Measurements from ENCODE around the gene RFXAP.

Gene RFXAP

GRCh38 chr13:36841391-36841790 lies 22.4 kb downstream of the RFXAP start:
- Histone ChIP-seq H3K4me3 (ENCODE audit: low read depth in 1 of 2, low read length in 2 of 2) (no peak overlapping the region), H3K27me3 (ENCODE audit: low read depth, low read length) (no peaks in the 10 kb centered on the region), H3K36me3 (ENCODE audit: control insufficient read depth in 1 of 2, insufficient read depth in 2 of 2, low read length in 2 of 2) (no peaks in the 10 kb centered on the region), H3K9me3 (ENCODE audit: control insufficient read depth in 1 of 2, low read length in 2 of 2) (no peaks in the 10 kb centered on the region), H3K4me1 (ENCODE audit: control insufficient read depth in 1 of 2, insufficient read depth in 2 of 2, low read length in 2 of 2) (no peaks in the 10 kb centered on the region), H3K27ac (ENCODE audit: low read length) (no peak overlapping the region)

GRCh38 chr13:36847606-36848005 lies 28.6 kb downstream of the RFXAP start:
- H3K4me1 ChIP-seq (ENCODE audit: control insufficient read depth in 1 of 2, insufficient read depth in 2 of 2, low read length in 2 of 2), result no peaks in the 10 kb centered on the region
- H3K27me3 ChIP-seq (ENCODE audit: low read depth, low read length), result no peaks in the 10 kb centered on the region
- no peak overlapping the region for H3K27ac ChIP-seq (ENCODE audit: low read length)
- no peaks in the 10 kb centered on the region for H3K36me3 ChIP-seq (ENCODE audit: control insufficient read depth in 1 of 2, insufficient read depth in 2 of 2, low read length in 2 of 2)
- no peaks in the 10 kb centered on the region for H3K9me3 ChIP-seq (ENCODE audit: control insufficient read depth in 1 of 2, low read length in 2 of 2)
- no peak overlapping the region for H3K4me3 ChIP-seq (ENCODE audit: low read depth in 1 of 2, low read length in 2 of 2)

GRCh38 chr13:36848199-36848982 lies 29.4 kb downstream of the RFXAP start:
- no peak overlapping the region for H3K4me3 ChIP-seq (ENCODE audit: low read depth in 1 of 2, low read length in 2 of 2)
- no peaks in the 10 kb centered on the region for H3K36me3 ChIP-seq (ENCODE audit: control insufficient read depth in 1 of 2, insufficient read depth in 2 of 2, low read length in 2 of 2)
- H3K27ac ChIP-seq (ENCODE audit: low read length), result no peak overlapping the region
- H3K27me3 ChIP-seq (ENCODE audit: low read depth, low read length), result no peaks in the 10 kb centered on the region
- H3K4me1 ChIP-seq (ENCODE audit: control insufficient read depth in 1 of 2, insufficient read depth in 2 of 2, low read length in 2 of 2), result no peaks in the 10 kb centered on the region
- no peaks in the 10 kb centered on the region for H3K9me3 ChIP-seq (ENCODE audit: control insufficient read depth in 1 of 2, low read length in 2 of 2)

GRCh38 chr13:36850790-36851438 lies 31.9 kb downstream of the RFXAP start:
- H3K27me3 ChIP-seq (ENCODE audit: low read depth, low read length), result no peaks in the 10 kb centered on the region
- H3K9me3 ChIP-seq (ENCODE audit: control insufficient read depth in 1 of 2, low read length in 2 of 2), result no peaks in the 10 kb centered on the region
- H3K4me3 ChIP-seq (ENCODE audit: low read depth in 1 of 2, low read length in 2 of 2), result no peak overlapping the region
- H3K4me1 ChIP-seq (ENCODE audit: control insufficient read depth in 1 of 2, insufficient read depth in 2 of 2, low read length in 2 of 2), result no peaks in the 10 kb centered on the region
- no peak overlapping the region for H3K27ac ChIP-seq (ENCODE audit: low read length)
- H3K36me3 ChIP-seq (ENCODE audit: control insufficient read depth in 1 of 2, insufficient read depth in 2 of 2, low read length in 2 of 2), result no peaks in the 10 kb centered on the region

GRCh38 chr13:36857253-36857652 lies 38.2 kb downstream of the RFXAP start:
- H3K4me1 ChIP-seq (ENCODE audit: control insufficient read depth in 1 of 2, insufficient read depth in 2 of 2, low read length in 2 of 2), result no peaks in the 10 kb centered on the region
- no peak overlapping the region for H3K27ac ChIP-seq (ENCODE audit: low read length)
- no peak overlapping the region for H3K4me3 ChIP-seq (ENCODE audit: low read depth in 1 of 2, low read length in 2 of 2)
- H3K36me3 ChIP-seq (ENCODE audit: control insufficient read depth in 1 of 2, insufficient read depth in 2 of 2, low read length in 2 of 2), result no peaks in the 10 kb centered on the region
- no peaks in the 10 kb centered on the region for H3K9me3 ChIP-seq (ENCODE audit: control insufficient read depth in 1 of 2, low read length in 2 of 2)
- no peaks in the 10 kb centered on the region for H3K27me3 ChIP-seq (ENCODE audit: low read depth, low read length)

- Histone ChIP-seq H3K4me1 (ENCODE audit: control insufficient read depth in 1 of 2, insufficient read depth in 2 of 2, low read length in 2 of 2) (no peaks in the 10 kb centered on the region), H3K4me3 (ENCODE audit: low read depth in 1 of 2, low read length in 2 of 2) (no peak overlapping the region), H3K27me3 (ENCODE audit: low read depth, low read length) (no peaks in the 10 kb centered on the region), H3K27ac (ENCODE audit: low read length) (no peak overlapping the region), H3K9me3 (ENCODE audit: control insufficient read depth in 1 of 2, low read length in 2 of 2) (no peaks in the 10 kb centered on the region), H3K36me3 (ENCODE audit: control insufficient read depth in 1 of 2, insufficient read depth in 2 of 2, low read length in 2 of 2) (no peaks in the 10 kb centered on the region)
Measured at GRCh38 chr13:36858290-36858689, 39.3 kb downstream of the RFXAP start.

GRCh38 chr13:36859259-36859658 lies 40.2 kb downstream of the RFXAP start:
- H3K36me3 ChIP-seq (ENCODE audit: control insufficient read depth in 1 of 2, insufficient read depth in 2 of 2, low read length in 2 of 2), result no peaks in the 10 kb centered on the region
- H3K4me3 ChIP-seq (ENCODE audit: low read depth in 1 of 2, low read length in 2 of 2), result no peak overlapping the region
- no peaks in the 10 kb centered on the region for H3K9me3 ChIP-seq (ENCODE audit: control insufficient read depth in 1 of 2, low read length in 2 of 2)
- no peak overlapping the region for H3K27ac ChIP-seq (ENCODE audit: low read length)
- H3K27me3 ChIP-seq (ENCODE audit: low read depth, low read length), result no peaks in the 10 kb centered on the region
- H3K4me1 ChIP-seq (ENCODE audit: control insufficient read depth in 1 of 2, insufficient read depth in 2 of 2, low read length in 2 of 2), result no peaks in the 10 kb centered on the region

GRCh38 chr13:36862002-36862685 lies 43.1 kb downstream of the RFXAP start:
- Histone ChIP-seq H3K4me3 (ENCODE audit: low read depth in 1 of 2, low read length in 2 of 2) (no peak overlapping the region), H3K9me3 (ENCODE audit: control insufficient read depth in 1 of 2, low read length in 2 of 2) (no peaks in the 10 kb centered on the region), H3K27ac (ENCODE audit: low read length) (no peak overlapping the region), H3K27me3 (ENCODE audit: low read depth, low read length) (no peaks in the 10 kb centered on the region), H3K4me1 (ENCODE audit: control insufficient read depth in 1 of 2, insufficient read depth in 2 of 2, low read length in 2 of 2) (no peaks in the 10 kb centered on the region), H3K36me3 (ENCODE audit: control insufficient read depth in 1 of 2, insufficient read depth in 2 of 2, low read length in 2 of 2) (no peaks in the 10 kb centered on the region)

GRCh38 chr13:36862722-36863121 lies 43.7 kb downstream of the RFXAP start:
- Histone ChIP-seq H3K9me3 (ENCODE audit: control insufficient read depth in 1 of 2, low read length in 2 of 2) (no peaks in the 10 kb centered on the region), H3K36me3 (ENCODE audit: control insufficient read depth in 1 of 2, insufficient read depth in 2 of 2, low read length in 2 of 2) (no peaks in the 10 kb centered on the region), H3K27me3 (ENCODE audit: low read depth, low read length) (no peaks in the 10 kb centered on the region), H3K4me3 (ENCODE audit: low read depth in 1 of 2, low read length in 2 of 2) (no peak overlapping the region), H3K4me1 (ENCODE audit: control insufficient read depth in 1 of 2, insufficient read depth in 2 of 2, low read length in 2 of 2) (no peaks in the 10 kb centered on the region), H3K27ac (ENCODE audit: low read length) (no peak overlapping the region)

- H3K4me1 ChIP-seq (ENCODE audit: control insufficient read depth in 1 of 2, insufficient read depth in 2 of 2, low read length in 2 of 2), result no peaks in the 10 kb centered on the region
- no peaks in the 10 kb centered on the region for H3K36me3 ChIP-seq (ENCODE audit: control insufficient read depth in 1 of 2, insufficient read depth in 2 of 2, low read length in 2 of 2)
- H3K27me3 ChIP-seq (ENCODE audit: low read depth, low read length), result no peaks in the 10 kb centered on the region
- no peaks in the 10 kb centered on the region for H3K9me3 ChIP-seq (ENCODE audit: control insufficient read depth in 1 of 2, low read length in 2 of 2)
- H3K27ac ChIP-seq (ENCODE audit: low read length), result no peak overlapping the region
- H3K4me3 ChIP-seq (ENCODE audit: low read depth in 1 of 2, low read length in 2 of 2), result no peak overlapping the region
Measured at GRCh38 chr13:36865265-36865664, 46.2 kb downstream of the RFXAP start.

GRCh38 chr13:36866232-36866631 lies 47.2 kb downstream of the RFXAP start:
- Histone ChIP-seq H3K36me3 (ENCODE audit: control insufficient read depth in 1 of 2, insufficient read depth in 2 of 2, low read length in 2 of 2) (no peaks in the 10 kb centered on the region), H3K4me3 (ENCODE audit: low read depth in 1 of 2, low read length in 2 of 2) (no peak overlapping the region)

More at GRCh38 chr13:36866232-36866631, 47.2 kb downstream of the RFXAP start:
- H3K4me1 ChIP-seq (ENCODE audit: control insufficient read depth in 1 of 2, insufficient read depth in 2 of 2, low read length in 2 of 2), result no peaks in the 10 kb centered on the region
- H3K9me3 ChIP-seq (ENCODE audit: control insufficient read depth in 1 of 2, low read length in 2 of 2), result no peaks in the 10 kb centered on the region
- H3K27me3 ChIP-seq (ENCODE audit: low read depth, low read length), result no peaks in the 10 kb centered on the region
- no peak overlapping the region for H3K27ac ChIP-seq (ENCODE audit: low read length)

Measured in muscle layer of duodenum (tissue), 2 donors.